CD4-positive, alpha-beta T cell treated with Interleukin-10 for 1 hour (primary cell): ENCODE measurements around the gene ANO4.

ENCODE experiments used
- DNase-seq: peaks from one replicate; pipeline ENCODE4 v3.0.0-alpha.2; 2020

The ANO4 gene

GRCh38 chr12:100820314-100820713 is 25.7 kb downstream of the ANO4 start:
- no peak for DNase-seq

GRCh38 chr12:100823963-100824362 is 29.4 kb downstream of the ANO4 start:
- DNase-seq: no peak

- DNase-seq: no peak
These were observed 29.9 kb downstream of the ANO4 start for GRCh38 chr12:100824476-100824875.

- DNase-seq: no peak
These were observed 31.7 kb downstream of the ANO4 start for GRCh38 chr12:100826323-100826722.

GRCh38 chr12:100827901-100828520 is 33.4 kb downstream of the ANO4 start:
- DNase-seq: no peak

- DNase-seq: no peak
These were observed 35.6 kb downstream of the ANO4 start for GRCh38 chr12:100830003-100830795.

GRCh38 chr12:100833282-100833681 is 38.7 kb downstream of the ANO4 start:
- DNase-seq: no peak

GRCh38 chr12:100840748-100841147 is 46.2 kb downstream of the ANO4 start:
- DNase-seq: no peak

GRCh38 chr12:100842156-100842555 is 47.6 kb downstream of the ANO4 start:
- DNase-seq: no peak

- DNase-seq: no peak
These were observed 48.5 kb downstream of the ANO4 start for GRCh38 chr12:100843061-100843460.

GRCh38 chr12:100845095-100845494 is 50.5 kb downstream of the ANO4 start:
- DNase-seq: no peak

GRCh38 chr12:100851637-100852036 is 57.1 kb downstream of the ANO4 start:
- no peak for DNase-seq

GRCh38 chr12:100857418-100857817 is 62.8 kb downstream of the ANO4 start:
- no peak for DNase-seq

GRCh38 chr12:100857971-100858370 is 63.4 kb downstream of the ANO4 start:
- DNase-seq: no peak

- no peak for DNase-seq
These were observed 64.1 kb downstream of the ANO4 start for GRCh38 chr12:100858656-100859055.

GRCh38 chr12:100859063-100859627 is 64.6 kb downstream of the ANO4 start:
- no peak for DNase-seq

GRCh38 chr12:100860611-100861010 is 66.0 kb downstream of the ANO4 start:
- DNase-seq: no peak

GRCh38 chr12:100862676-100863075 is 68.1 kb downstream of the ANO4 start:
- DNase-seq: no peak

GRCh38 chr12:100864366-100864765 is 69.8 kb downstream of the ANO4 start:
- no peak for DNase-seq

- DNase-seq: no peak
These were observed 73.2 kb downstream of the ANO4 start for GRCh38 chr12:100867639-100868393.

GRCh38 chr12:100868487-100868886 is 73.9 kb downstream of the ANO4 start:
- no peak for DNase-seq

- no peak for DNase-seq
These were observed 76.7 kb downstream of the ANO4 start for GRCh38 chr12:100871195-100871734.

GRCh38 chr12:100875156-100875555 is 80.6 kb downstream of the ANO4 start:
- DNase-seq: no peak
